Stimulated activated CD8-positive, alpha-beta memory T cell treated with anti-CD3 and anti-CD28 coated beads, Interleukin-2, amount 100 ng/mL, for 1 hour (primary cell): ENCODE results near the gene NUS1.
"Not testable (repeated sequence)": the region's sequence is repeated elsewhere in the genome, so short reads cannot be mapped to it uniquely, and the experiment has no call there.

Experiments
- DNase-seq, 2 donors: peaks; one replicate each; pipeline ENCODE4 v3.0.0-alpha.2; 2020; ENCODE audit warnings: low read depth in 2 of 2

NUS1 gene

GRCh38 chr6:117674991-117675657 lies at the start of gene NUS1:
Gene NUS1 (plus strand): TSS chr6:117675469. CDS start chr6:117675671, 202 bp downstream.
- peak; percentile 97 for DNase-seq

- no peak for DNase-seq
Observed at GRCh38 chr6:117627533-117627932, 47.7 kb upstream of the NUS1 start.

- DNase-seq, result no peak
Observed at GRCh38 chr6:117629119-117629660, 46.1 kb upstream of the NUS1 start.

- no peak for DNase-seq
Observed at GRCh38 chr6:117637770-117638169, 37.5 kb upstream of the NUS1 start.

- no peak for DNase-seq
Observed at GRCh38 chr6:117642976-117643375, 32.3 kb upstream of the NUS1 start.

GRCh38 chr6:117651984-117652383 lies 23.3 kb upstream of the NUS1 start:
- not testable (repeated sequence) for DNase-seq

GRCh38 chr6:117653949-117654348 lies 21.3 kb upstream of the NUS1 start:
- no peak for DNase-seq

GRCh38 chr6:117655380-117655779 lies 19.9 kb upstream of the NUS1 start:
- no peak for DNase-seq

- no peak for DNase-seq
Observed at GRCh38 chr6:117666881-117667280, 8.4 kb upstream of the NUS1 start.

- no peak for DNase-seq
Observed at GRCh38 chr6:117668736-117669135, 6.5 kb upstream of the NUS1 start.

- no peak for DNase-seq
Observed at GRCh38 chr6:117674503-117674902, 766 bp upstream of the NUS1 start.

GRCh38 chr6:117675658-117676301 lies 511 bp downstream of the NUS1 start:
- DNase-seq, result not testable (repeated sequence)

- no peak for DNase-seq
Observed at GRCh38 chr6:117676577-117677218, 1.4 kb downstream of the NUS1 start.

- DNase-seq, result no peak
Observed at GRCh38 chr6:117677553-117678141, 2.4 kb downstream of the NUS1 start.

- no peak for DNase-seq
Observed at GRCh38 chr6:117681162-117681741, 6.0 kb downstream of the NUS1 start.

GRCh38 chr6:117684749-117685148 lies 9.5 kb downstream of the NUS1 start:
- no peak for DNase-seq

- DNase-seq, result no peak
Observed at GRCh38 chr6:117685359-117685758, 10.1 kb downstream of the NUS1 start.

- no peak for DNase-seq
Observed at GRCh38 chr6:117687021-117687648, 11.9 kb downstream of the NUS1 start.

GRCh38 chr6:117689584-117689983 lies 14.3 kb downstream of the NUS1 start:
- not testable (repeated sequence) for DNase-seq

- no peak for DNase-seq
Observed at GRCh38 chr6:117706504-117706903, 31.2 kb downstream of the NUS1 start.

GRCh38 chr6:117706936-117707509 lies 31.8 kb downstream of the NUS1 start:
- not testable (repeated sequence) for DNase-seq
